Tibial artery (tissue), 4 donors: Measurements from ENCODE around the gene CYGB.
"Not testable (repeated sequence)": the region's sequence is repeated elsewhere in the genome, so short reads cannot be mapped to it uniquely, and the experiment has no call there.

Experiments used
- DNase-seq, 2 donors: peaks; one replicate each; pipeline ENCODE4 v3.0.0-alpha.2; 2019
- H3K27ac ChIP-seq, 2 donors: fragments of 200-600 bp; sonication (generic) in 1 of 2; 1 replicate in 1 of 2; 2 replicates in 1 of 2; pipeline ENCODE4 v1.5.1; 2018 to 2019; ENCODE audit warnings: mild to moderate bottlenecking in 1 of 2
- H3K27me3 ChIP-seq, 2 donors: fragments of 200-600 bp; sonication (generic) in 1 of 2; one replicate each; pipeline versions ENCODE4 v1.5.1 to v1.6.0; 2016 to 2019
- H3K36me3 ChIP-seq, 3 donors: fragments of 200-600 bp; sonication (generic) in 2 of 3; one replicate each; pipeline ENCODE4 v1.5.1; 2016 to 2019; ENCODE audit warnings: mild to moderate bottlenecking in 2 of 3
- H3K4me1 ChIP-seq, 4 donors: fragments of 200-600 bp; sonication (generic) in 2 of 4; 1 replicate in 3 of 4; 2 replicates in 1 of 4; pipeline ENCODE4 v1.5.1; 2016 to 2019
- H3K4me3 ChIP-seq, 2 donors: fragments of 200-600 bp; sonication (generic) in 1 of 2; 1 replicate in 1 of 2; 2 replicates in 1 of 2; pipeline ENCODE4 v1.5.1; 2018 to 2019; ENCODE audit warnings: mild to moderate bottlenecking in 2 of 2
- H3K9me3 ChIP-seq, 3 donors: fragments of 200-600 bp; sonication (generic) in 1 of 3; one replicate each; pipeline ENCODE4 v1.5.1; 2016 to 2019
- intact Hi-C: fragments of 100-400 bp; cut with DNase I; formaldehyde crosslinking; loops from one replicate; pipeline ENCODE4 v1.15.0; 2023; ENCODE audit warnings: low total_unique reads
- TF ChIP-seq, protein P1 (sequence below), 2 experiments: fragments of 200-600 bp in 1 of 2; fragments of 450-650 bp in 1 of 2; IDR thresholded peaks; one replicate each; pipeline ENCODE4 v1.5.1; 2017 to 2019; ENCODE audit warnings: antibody characterized with exemption in 2 of 2, mild to moderate bottlenecking in 1 of 2, moderate library complexity in 1 of 2

CYGB gene

DNA sequence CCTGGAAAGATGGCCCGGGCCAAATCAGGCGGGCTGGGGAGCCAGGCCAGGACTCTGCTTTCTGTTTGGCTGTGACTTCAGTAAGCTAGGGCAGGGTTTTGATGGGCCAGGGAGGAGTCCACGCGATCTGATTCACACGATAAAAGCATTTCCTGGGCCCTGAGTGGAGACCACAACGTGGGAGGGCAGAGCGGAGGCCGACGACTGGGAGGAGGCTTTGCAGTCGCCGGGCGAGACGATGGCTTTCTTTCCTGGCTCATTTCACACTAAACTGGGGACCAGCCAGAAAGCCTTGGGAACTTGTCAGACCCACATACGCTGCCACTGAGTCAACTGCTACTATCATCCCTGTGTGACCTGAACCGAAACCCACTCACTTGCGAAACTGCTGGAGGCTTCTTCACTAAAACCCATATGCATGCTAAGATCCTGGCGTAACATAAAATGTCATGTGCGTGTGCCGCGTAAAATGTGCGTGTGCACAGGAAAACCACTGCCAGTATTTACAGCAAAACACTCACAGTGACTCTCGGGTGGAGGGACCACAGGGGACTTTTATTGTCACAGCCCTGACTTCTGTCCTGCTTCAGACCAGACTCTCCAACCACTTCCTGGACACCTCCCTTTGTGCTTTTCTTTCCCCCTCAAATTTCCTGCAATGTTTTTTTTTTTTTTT lies 22.1 kb downstream of the CYGB start:
- peak; percentile 91 to 92 for DNase-seq
- TF ChIP-seq, protein P1, sequence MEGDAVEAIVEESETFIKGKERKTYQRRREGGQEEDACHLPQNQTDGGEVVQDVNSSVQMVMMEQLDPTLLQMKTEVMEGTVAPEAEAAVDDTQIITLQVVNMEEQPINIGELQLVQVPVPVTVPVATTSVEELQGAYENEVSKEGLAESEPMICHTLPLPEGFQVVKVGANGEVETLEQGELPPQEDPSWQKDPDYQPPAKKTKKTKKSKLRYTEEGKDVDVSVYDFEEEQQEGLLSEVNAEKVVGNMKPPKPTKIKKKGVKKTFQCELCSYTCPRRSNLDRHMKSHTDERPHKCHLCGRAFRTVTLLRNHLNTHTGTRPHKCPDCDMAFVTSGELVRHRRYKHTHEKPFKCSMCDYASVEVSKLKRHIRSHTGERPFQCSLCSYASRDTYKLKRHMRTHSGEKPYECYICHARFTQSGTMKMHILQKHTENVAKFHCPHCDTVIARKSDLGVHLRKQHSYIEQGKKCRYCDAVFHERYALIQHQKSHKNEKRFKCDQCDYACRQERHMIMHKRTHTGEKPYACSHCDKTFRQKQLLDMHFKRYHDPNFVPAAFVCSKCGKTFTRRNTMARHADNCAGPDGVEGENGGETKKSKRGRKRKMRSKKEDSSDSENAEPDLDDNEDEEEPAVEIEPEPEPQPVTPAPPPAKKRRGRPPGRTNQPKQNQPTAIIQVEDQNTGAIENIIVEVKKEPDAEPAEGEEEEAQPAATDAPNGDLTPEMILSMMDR (IDR thresholded peaks at IDR 0.05): no peak
- Histone ChIP-seq H3K27ac (peak overlapping the region; percentile 47 to 57), H3K9me3 (no peaks in the 10 kb centered on the region), H3K4me1 (peaks cover 0 to 16% (median 4%) of the 10 kb centered on the region in 4 donors), H3K36me3 (no peaks in the 10 kb centered on the region), H3K4me3 (peak overlapping the region; percentile 12 to 36), H3K27me3 (peaks cover 0 to 20% of the 10 kb centered on the region in 2 donors)
- intact Hi-C loops: no loop called here

DNA sequence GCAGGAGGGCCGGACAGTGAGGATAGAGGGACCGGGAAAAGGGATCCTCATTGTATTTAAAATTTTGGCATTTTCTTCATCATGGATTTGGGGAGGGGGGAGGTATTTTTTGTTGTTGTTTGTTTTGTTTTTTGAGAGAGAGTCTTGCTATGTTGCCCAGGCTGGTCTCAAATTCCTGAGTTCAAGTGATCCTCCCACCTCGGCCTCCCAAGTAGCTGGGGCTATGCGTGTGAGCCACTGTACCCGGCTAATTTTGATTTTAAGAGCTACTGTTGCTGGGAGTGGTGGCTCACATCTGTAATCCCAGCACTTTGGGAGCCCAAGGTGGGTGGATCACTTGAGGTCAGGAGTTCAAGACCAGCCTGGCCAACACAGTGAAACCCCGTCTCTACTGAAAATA lies 23.2 kb downstream of the CYGB start:
- peaks cover 0 to 11% of the 10 kb centered on the region in 2 donors for H3K27me3 ChIP-seq
- intact Hi-C loops, H3K9me3 ChIP-seq, DNase-seq, H3K36me3 ChIP-seq, H3K4me3 ChIP-seq: not testable (repeated sequence)
- peaks cover 0 to 16% (median 4%) of the 10 kb centered on the region in 4 donors for H3K4me1 ChIP-seq
- peak overlapping the region in 1 of 2 donors; percentile 57 for H3K27ac ChIP-seq

DNA sequence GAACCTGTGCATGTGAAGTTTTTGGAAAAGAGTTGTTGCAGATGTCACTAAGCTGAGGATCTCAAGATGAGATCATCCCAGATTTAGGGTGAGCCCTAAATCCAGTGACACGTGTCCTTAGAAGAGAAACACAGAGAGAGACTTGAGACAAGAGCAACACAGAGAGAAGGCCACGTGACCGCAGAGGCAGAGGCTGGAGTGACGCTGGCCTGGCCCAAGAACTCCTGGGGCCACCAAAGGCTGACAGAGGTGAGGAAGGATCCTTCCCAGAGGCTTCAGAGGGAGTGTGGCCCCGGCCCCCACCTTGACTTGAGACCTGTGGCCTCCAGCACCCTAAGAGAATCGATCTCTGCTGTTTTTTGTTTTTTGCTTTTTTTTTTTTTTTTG lies 24.2 kb downstream of the CYGB start:
- TF ChIP-seq, protein P1 (IDR thresholded peaks at IDR 0.05): no peak
- Histone ChIP-seq H3K27ac (no peak overlapping the region), H3K4me1 (peaks cover 0 to 16% (median 4%) of the 10 kb centered on the region in 4 donors), H3K27me3 (peaks cover 0 to 11% of the 10 kb centered on the region in 2 donors), H3K4me3 (no peak overlapping the region), H3K9me3 (no peaks in the 10 kb centered on the region), H3K36me3 (no peaks in the 10 kb centered on the region)
- DNase-seq: no peak
- intact Hi-C loops: no loop called here

DNA sequence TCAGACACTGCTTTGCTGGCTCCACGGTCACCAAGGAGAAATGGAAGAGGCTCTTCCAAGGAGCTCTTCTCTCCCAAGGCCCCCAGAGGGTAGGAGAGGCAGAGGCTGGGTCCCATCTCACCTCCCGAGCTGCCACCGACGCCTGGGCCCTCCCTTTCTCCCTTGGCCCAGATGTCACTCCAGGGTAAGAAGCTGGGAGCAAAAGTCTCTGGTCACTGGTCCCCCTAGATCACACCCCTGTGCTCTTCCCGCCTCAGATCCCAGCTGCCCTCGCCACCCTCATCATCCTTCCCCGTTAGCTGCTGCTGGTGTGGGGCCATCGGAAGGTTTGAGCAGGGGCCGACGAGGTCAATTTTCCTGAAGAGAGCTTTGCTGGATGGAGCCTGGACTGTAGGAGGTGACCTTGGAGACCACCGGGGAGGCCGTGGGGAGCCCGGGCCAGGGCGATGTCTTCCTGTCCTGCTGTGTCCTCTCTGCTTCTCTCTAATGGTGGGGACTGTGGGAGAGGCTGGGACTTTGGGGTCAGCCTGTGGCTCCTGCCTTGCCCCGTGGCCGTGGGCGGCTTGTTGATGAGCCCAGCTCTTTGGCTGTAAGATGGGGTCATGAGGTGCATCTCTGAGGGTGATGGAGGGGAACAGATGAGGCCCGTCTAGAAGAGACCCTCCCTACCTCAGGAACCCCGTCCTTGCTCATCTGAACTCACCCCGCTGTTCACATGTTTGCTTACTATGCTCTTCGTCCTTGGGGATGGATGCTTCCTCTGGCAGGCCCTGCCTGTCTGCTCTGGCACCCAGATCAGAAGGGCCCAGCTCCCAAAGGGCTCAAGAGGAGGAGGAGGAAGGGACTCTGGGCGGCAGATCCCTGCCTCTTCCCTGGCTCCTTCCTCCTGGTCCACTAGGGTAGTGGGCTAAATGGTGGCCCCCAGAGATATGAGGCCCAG lies 24.9 kb downstream of the CYGB start:
- H3K27me3 ChIP-seq: peaks cover 0 to 15% of the 10 kb centered on the region in 2 donors
- peaks cover 0 to 16% (median 4%) of the 10 kb centered on the region in 4 donors for H3K4me1 ChIP-seq
- no peak overlapping the region for H3K4me3 ChIP-seq
- H3K9me3 ChIP-seq: no peaks in the 10 kb centered on the region
- H3K27ac ChIP-seq: no peak overlapping the region
- TF ChIP-seq, protein P1 (IDR thresholded peaks at IDR 0.05): no peak
- no peak for DNase-seq
- no peaks in the 10 kb centered on the region for H3K36me3 ChIP-seq
- intact Hi-C loops: no loop called here

DNA sequence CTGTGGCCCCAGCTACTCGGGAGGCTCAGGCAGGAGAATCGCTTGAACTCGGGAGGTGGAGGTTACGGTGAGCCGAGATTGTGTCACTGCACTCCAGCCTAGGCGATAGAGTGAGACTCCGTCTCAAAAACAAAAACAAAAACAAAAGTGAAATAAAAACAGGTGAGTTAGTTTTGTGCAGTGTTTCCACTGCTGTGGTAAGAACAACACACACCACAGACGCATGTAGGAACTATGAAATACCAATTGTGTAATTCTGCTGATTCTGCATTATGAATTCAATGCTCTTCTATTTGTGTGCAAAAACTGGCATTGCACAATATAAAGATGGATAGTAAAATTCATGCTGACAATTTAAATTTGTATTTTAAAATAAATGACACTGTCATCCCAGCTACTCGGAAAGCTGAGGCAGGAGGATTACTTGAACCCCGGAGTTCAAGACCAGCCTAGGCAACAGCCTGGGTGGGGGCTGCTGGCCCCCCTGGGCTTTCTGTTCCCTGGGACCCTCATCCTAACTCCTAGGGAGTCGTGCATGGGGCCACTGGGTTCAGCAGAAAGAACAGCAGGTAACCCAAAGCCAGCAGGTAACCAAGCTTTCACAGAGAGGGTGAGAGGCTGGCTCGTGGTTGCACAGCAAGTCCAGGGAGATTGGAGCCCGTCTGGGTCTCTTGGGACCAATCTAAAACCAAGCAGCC lies 25.7 kb downstream of the CYGB start:
- Histone ChIP-seq H3K27me3 (peaks cover 0 to 23% of the 10 kb centered on the region in 2 donors), H3K36me3 (no peaks in the 10 kb centered on the region), H3K9me3 (no peaks in the 10 kb centered on the region), H3K4me3 (no peak overlapping the region), H3K4me1 (peaks cover 0 to 16% (median 4%) of the 10 kb centered on the region in 4 donors), H3K27ac (no peak overlapping the region)
- intact Hi-C loops: no loop called here
- DNase-seq: no peak
- TF ChIP-seq, protein P1 (IDR thresholded peaks at IDR 0.05): no peak
